Endothelial cell of umbilical vein (primary cell): ENCODE measurements around the gene NTN3. TPM values are rescaled to one million over a fixed set of nuclear protein-coding genes. Genes with fewer than 3 reads are reported as not detected.

Experiments used
- BruUV-seq: library from RNA; stranded (reverse); fragments of 400-500 nt; replicated peaks from 2 replicates; lab custom pipeline; 2021; lab: Mats Ljungman, UMichigan
- CTCF ChIA-PET: fragments of 300-600, 350-600 bp; sonication (Branson Sonifier 250); formaldehyde crosslinking; loops from one replicate; lab custom pipeline; 2021; ENCODE audit warnings: antibody characterized with exemption, inconsistent platforms; lab: Charles Lee
- POLR2A ChIA-PET: fragments of 300-600, 350-600 bp; sonication (Branson Sonifier 250); formaldehyde crosslinking; loops from one replicate; lab custom pipeline; 2021; ENCODE audit warnings: antibody characterized with exemption, inconsistent platforms; lab: Charles Lee
- DNase-seq: peaks from one replicate; pipeline ENCODE4 v3.0.0-alpha.2; 2011; ENCODE audit warnings: low read depth, low spot score
- FAIRE-seq: peaks from 2 replicates; lab custom pipeline; 2011; peaks lifted over from hg19 to GRCh38; lab: Jason Lieb, UNC
- H2AFZ ChIP-seq: 2 replicates; pipeline ENCODE4 v1.6.0; 2012; ENCODE audit warnings: low read depth, low read length, control low read depth, inconsistent platforms
- H3K27ac ChIP-seq: 2 replicates; pipeline ENCODE4 v1.5.1; 2011; ENCODE audit warnings: low read depth, mild to moderate bottlenecking, control low read depth, low read length, moderate library complexity; ENCODE audit not compliant: insufficient read depth
- H3K27me3 ChIP-seq, 2 experiments: 2 replicates each; pipeline versions ENCODE4 v1.6.0 to v1.6.1; 2011; ENCODE audit warnings: low read length in 2 of 2, mixed read lengths in 1 of 2; ENCODE audit not compliant: control insufficient read depth in 2 of 2, insufficient read depth in 2 of 2
- H3K36me3 ChIP-seq, 2 experiments: 2 replicates in 1 of 2; 3 replicates in 1 of 2; pipeline ENCODE4 v1.5.1; 2011; ENCODE audit warnings: low read length in 2 of 2, mild to moderate bottlenecking in 1 of 2, moderate library complexity in 1 of 2; ENCODE audit not compliant: control insufficient read depth in 2 of 2, insufficient read depth in 2 of 2; ENCODE audit errors: extremely low read depth in 1 of 2
- H3K4me1 ChIP-seq: 3 replicates; pipeline ENCODE4 v1.5.1; 2011; ENCODE audit warnings: mild to moderate bottlenecking, low read length; ENCODE audit not compliant: control insufficient read depth, insufficient read depth; ENCODE audit errors: extremely low read depth
- H3K4me2 ChIP-seq: 2 replicates; pipeline ENCODE4 v1.6.1; 2011; ENCODE audit warnings: low read length, control low read depth, mixed read lengths; ENCODE audit not compliant: insufficient read depth
- H3K4me3 ChIP-seq, 3 experiments: fragments of 200-600 bp in 1 of 3; sonication (generic), shearing (Covaris generic) in 1 of 3; replicated peaks in 1 of 3; 2 replicates each; pipeline ENCODE4 v1.5.1; 2011 to 2016; ENCODE audit warnings: control low read depth in 3 of 3, low read length in 3 of 3, mild to moderate bottlenecking in 2 of 3, inconsistent platforms in 1 of 3, low read depth in 1 of 3, moderate library complexity in 1 of 3; ENCODE audit not compliant: insufficient read depth in 1 of 3
- H3K79me2 ChIP-seq: 2 replicates; pipeline ENCODE4 v1.6.0; 2012; ENCODE audit warnings: low read length, inconsistent platforms; ENCODE audit not compliant: control insufficient read depth, insufficient read depth
- H3K9ac ChIP-seq: replicated peaks from 2 replicates; pipeline ENCODE3; 2011; ENCODE audit warnings: low read length, control low read depth; ENCODE audit not compliant: insufficient read depth; ENCODE audit errors: extremely low read depth
- H3K9me1 ChIP-seq: replicated peaks from 3 replicates; pipeline ENCODE4 v1.6.0; 2011; ENCODE audit warnings: mild to moderate bottlenecking, low read length; ENCODE audit not compliant: control insufficient read depth, insufficient read depth; ENCODE audit errors: extremely low read depth
- H3K9me3 ChIP-seq: replicated peaks from 2 replicates; pipeline ENCODE4 v1.5.1; 2012; ENCODE audit warnings: low read length, inconsistent platforms; ENCODE audit not compliant: control insufficient read depth, insufficient read depth
- H4K20me1 ChIP-seq: replicated peaks from 2 replicates; pipeline ENCODE3; 2011; ENCODE audit warnings: mild to moderate bottlenecking, low read length; ENCODE audit not compliant: control insufficient read depth, insufficient read depth; ENCODE audit errors: extremely low read depth
- EZH2 ChIP-seq: IDR thresholded peaks from 2 replicates; pipeline ENCODE4 v1.6.1; 2012; ENCODE audit warnings: borderline replicate concordance, low read depth, mild to moderate bottlenecking, moderate library complexity, low read length, inconsistent platforms; ENCODE audit not compliant: severe bottlenecking
- FOS ChIP-seq: IDR thresholded peaks from 2 replicates; pipeline ENCODE4 v1.6.1; 2011; ENCODE audit warnings: mild to moderate bottlenecking, low read length, moderate library complexity, borderline replicate concordance; ENCODE audit not compliant: insufficient read depth
- GATA2 ChIP-seq: IDR thresholded peaks from 2 replicates; pipeline ENCODE4 v1.7.0; 2011; ENCODE audit warnings: low read depth, mild to moderate bottlenecking, moderate library complexity, mixed read lengths, low read length; ENCODE audit not compliant: insufficient read length, insufficient read depth
- JUN ChIP-seq: IDR thresholded peaks from 2 replicates; pipeline ENCODE4 v1.6.1; 2011; ENCODE audit warnings: borderline replicate concordance, low read depth; ENCODE audit not compliant: insufficient read length, insufficient read depth
- MYC ChIP-seq: IDR thresholded peaks from one replicate; pipeline ENCODE4 v1.6.1; 2011; ENCODE audit warnings: mild to moderate bottlenecking, low read depth, low read length
- POLR2AphosphoS5 ChIP-seq: IDR thresholded peaks from 2 replicates; pipeline ENCODE4 v1.6.1; 2012; ENCODE audit warnings: low read depth, mild to moderate bottlenecking, control low read depth, low read length, moderate library complexity; ENCODE audit not compliant: insufficient read depth
- dilution Hi-C: fragments of 300-500 bp; cut with MboI; formaldehyde crosslinking; loops from one replicate; pipeline ENCODE4 v1.15.0; 2019; ENCODE audit warnings: low sequenced_read_pairs; ENCODE audit not compliant: extremely low pct_ligation_motif_present
- intact Hi-C: fragments of 100-400 bp; cut with micrococcal nuclease; formaldehyde crosslinking; loops from one replicate; pipeline ENCODE4 v1.10.0; 2022
- polyA plus RNA-seq, 4 experiments: library from polyadenylated mRNA; depleted of rRNA in 3 of 4; stranded (reverse) in 3 of 4; unstranded in 1 of 4; fragments of >200 nt; gene quantifications; 2 replicates each; pipeline versions ENCODE4 v1.2.1 to v1.2.3, GENCODE V29; 2011 to 2012; ENCODE audit warnings: missing spikeins in 1 of 4
- total RNA-seq: library from RNA; stranded (reverse); gene quantifications from 2 replicates; pipeline ENCODE4 v1.2.3, GENCODE V29; 2021
- TF ChIP-seq, protein P1 (sequence below): IDR thresholded peaks from 2 replicates; pipeline ENCODE4 v1.6.1; 2011; ENCODE audit not compliant: insufficient read depth, insufficient read length
- TF ChIP-seq, protein P2 (sequence below), 2 donors: IDR thresholded peaks; 1 replicate in 1 of 2; 2 replicates in 1 of 2; pipeline ENCODE4 v1.5.1; 2011; ENCODE audit warnings: low read length in 2 of 2, mild to moderate bottlenecking in 2 of 2, moderate library complexity in 2 of 2, control low read depth in 1 of 2, inconsistent platforms in 1 of 2, low read depth in 1 of 2; ENCODE audit not compliant: insufficient read depth in 1 of 2; ENCODE audit errors: extremely low read depth in 1 of 2

Gene NTN3
- total and polyA plus RNA-seq, 2 donors (not counting 3 experiments of a cell fraction or from before 2014, with no cell fraction given): 0.15 TPM; not detected in 1

DNA sequence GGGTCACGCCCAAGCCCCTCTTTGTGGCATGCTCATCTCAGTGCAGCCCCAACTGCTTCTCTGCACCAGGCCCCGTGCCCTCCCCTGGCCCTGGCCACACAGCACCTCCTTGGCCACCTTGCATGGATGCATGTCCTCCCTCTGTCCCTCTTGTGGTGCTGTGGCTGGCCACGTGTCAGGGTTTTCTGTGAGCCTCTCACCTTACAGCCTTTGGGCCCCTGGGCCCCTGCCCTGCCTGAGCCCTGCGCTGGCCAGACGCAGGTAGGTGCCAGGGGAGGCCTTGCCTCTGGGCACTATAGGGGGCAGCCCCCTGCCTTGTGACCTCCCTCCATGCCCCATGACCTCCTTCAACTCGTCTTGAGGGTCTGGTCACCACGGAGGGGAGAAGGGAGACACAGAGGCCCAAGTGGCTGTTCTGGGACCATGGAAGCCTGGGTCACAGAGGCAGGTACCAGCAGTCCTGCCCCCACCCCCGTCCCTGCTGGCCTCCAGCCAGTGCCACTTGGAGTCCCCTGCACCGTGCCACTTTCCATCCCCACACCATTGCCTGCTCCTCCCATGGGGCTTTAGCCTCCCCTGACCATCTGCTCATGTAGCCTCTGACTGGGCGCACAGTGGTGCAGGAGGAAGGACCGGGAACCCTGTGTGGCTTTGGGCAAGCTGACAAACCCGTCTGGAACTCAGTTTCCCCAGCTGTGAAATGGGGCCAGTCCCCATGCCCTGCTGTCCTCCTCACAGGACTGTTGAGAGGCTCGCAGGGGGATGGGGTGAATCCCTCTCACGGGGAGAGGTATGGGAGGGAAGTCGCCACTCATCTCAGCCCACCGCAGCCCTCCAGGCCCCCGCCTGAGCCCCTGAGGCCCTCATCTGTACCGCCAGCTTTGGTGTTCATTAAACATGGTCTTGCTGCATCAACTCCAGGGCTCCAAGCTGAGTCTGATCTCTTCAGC lies 31.1 kb downstream of the NTN3 start:
- no peak overlapping the region for H3K4me2 ChIP-seq
- no peak overlapping the region for H3K9ac ChIP-seq
- H3K4me1 ChIP-seq: no peaks in the 10 kb centered on the region
- intact Hi-C loops: loop anchor here (1.0 to 2.0 kb wide), 5 partner anchors 27 to 233 kb away; partner anchors contain the start of genes ABCA3, CCNF, RNPS1 and TBC1D24
- H3K9me1 ChIP-seq: no peaks in the 10 kb centered on the region
- no peaks in the 10 kb centered on the region for H4K20me1 ChIP-seq
- H3K79me2 ChIP-seq: no peaks in the 10 kb centered on the region
- H3K27ac ChIP-seq: no peak overlapping the region
- DNase-seq (no peak), FAIRE-seq (no peak)
- BruUV-seq: no TSS peak
- peaks cover 0 to 7% of the 10 kb centered on the region in 2 experiments for H3K36me3 ChIP-seq
- no peak overlapping the region for H3K4me3 ChIP-seq
- CTCF ChIA-PET: interaction anchor here (0.7 to 2.7 kb wide), 24 partner anchors 8 to 307 kb away, joined by 3 to 25 read pairs (median 7); partner anchors contain the start of genes ABCA3, CCNF, ECI1 and NTN3
- no peak overlapping the region for H2AFZ ChIP-seq
- H3K27me3 ChIP-seq: no peaks in the 10 kb centered on the region
- POLR2A ChIA-PET: no interaction called here
- H3K9me3 ChIP-seq: no peaks in the 10 kb centered on the region
- no peak for TF ChIP-seq MYC
- dilution Hi-C loops: no loop called here

DNA sequence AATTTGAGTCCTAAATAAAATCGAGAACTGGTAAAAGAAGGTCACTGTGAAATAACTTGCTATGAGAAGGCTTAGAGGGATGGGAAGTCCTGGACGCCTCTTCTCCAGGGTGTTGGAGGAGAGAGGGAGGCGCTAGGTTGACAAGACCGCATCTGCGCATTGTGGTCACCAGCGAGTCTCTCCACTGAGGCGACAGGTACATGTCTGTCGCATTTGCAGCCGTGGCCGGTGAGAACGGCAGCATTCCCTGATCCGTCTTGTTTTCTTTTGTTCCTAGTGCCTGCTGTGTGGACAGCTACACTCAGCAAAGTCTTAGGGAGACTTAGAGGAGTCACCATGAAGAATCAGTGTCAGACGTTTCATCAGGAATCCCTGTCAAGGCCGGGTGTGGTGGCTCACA lies 34.6 kb downstream of the NTN3 start:
- TF ChIP-seq POLR2AphosphoS5 (no peak), FOS (no peak), JUN (no peak), EZH2 (no peak), GATA2 (no peak)
- TF ChIP-seq, protein P1, sequence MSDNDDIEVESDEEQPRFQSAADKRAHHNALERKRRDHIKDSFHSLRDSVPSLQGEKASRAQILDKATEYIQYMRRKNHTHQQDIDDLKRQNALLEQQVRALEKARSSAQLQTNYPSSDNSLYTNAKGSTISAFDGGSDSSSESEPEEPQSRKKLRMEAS: no peak
- TF ChIP-seq, protein P2, sequence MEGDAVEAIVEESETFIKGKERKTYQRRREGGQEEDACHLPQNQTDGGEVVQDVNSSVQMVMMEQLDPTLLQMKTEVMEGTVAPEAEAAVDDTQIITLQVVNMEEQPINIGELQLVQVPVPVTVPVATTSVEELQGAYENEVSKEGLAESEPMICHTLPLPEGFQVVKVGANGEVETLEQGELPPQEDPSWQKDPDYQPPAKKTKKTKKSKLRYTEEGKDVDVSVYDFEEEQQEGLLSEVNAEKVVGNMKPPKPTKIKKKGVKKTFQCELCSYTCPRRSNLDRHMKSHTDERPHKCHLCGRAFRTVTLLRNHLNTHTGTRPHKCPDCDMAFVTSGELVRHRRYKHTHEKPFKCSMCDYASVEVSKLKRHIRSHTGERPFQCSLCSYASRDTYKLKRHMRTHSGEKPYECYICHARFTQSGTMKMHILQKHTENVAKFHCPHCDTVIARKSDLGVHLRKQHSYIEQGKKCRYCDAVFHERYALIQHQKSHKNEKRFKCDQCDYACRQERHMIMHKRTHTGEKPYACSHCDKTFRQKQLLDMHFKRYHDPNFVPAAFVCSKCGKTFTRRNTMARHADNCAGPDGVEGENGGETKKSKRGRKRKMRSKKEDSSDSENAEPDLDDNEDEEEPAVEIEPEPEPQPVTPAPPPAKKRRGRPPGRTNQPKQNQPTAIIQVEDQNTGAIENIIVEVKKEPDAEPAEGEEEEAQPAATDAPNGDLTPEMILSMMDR (IDR thresholded peaks at IDR 0.05; ENCODE audit: extremely low read depth in 1 of 2, insufficient read depth in 1 of 2, low read depth in 1 of 2, low read length in 2 of 2): no peak
- no peak overlapping the region for H2AFZ ChIP-seq
- ChIA-PET POLR2A (no interaction called here), CTCF (no interaction called here)
- intact Hi-C loops (no loop called here), dilution Hi-C loops (no loop called here)
- H3K27ac ChIP-seq: no peak overlapping the region
- H3K4me2 ChIP-seq: no peak overlapping the region
- H3K36me3 ChIP-seq: no peaks in the 10 kb centered on the region
- H3K27me3 ChIP-seq: no peaks in the 10 kb centered on the region
- H3K79me2 ChIP-seq: no peaks in the 10 kb centered on the region
- H3K4me3 ChIP-seq: no peak overlapping the region
- no peaks in the 10 kb centered on the region for H3K9me3 ChIP-seq
- no peaks in the 10 kb centered on the region for H3K4me1 ChIP-seq
- DNase-seq (no peak), FAIRE-seq (no peak)
- no peaks in the 10 kb centered on the region for H3K9me1 ChIP-seq
- H4K20me1 ChIP-seq: no peaks in the 10 kb centered on the region
- BruUV-seq: no TSS peak
- no peak overlapping the region for H3K9ac ChIP-seq
